Right lobe of liver (tissue), 6 donors: ENCODE data around the gene CERCAM. TPM values are rescaled to one million over a fixed set of nuclear protein-coding genes. Genes with fewer than 3 reads are reported as not detected.

Experiments
- ATAC-seq, 4 donors: fragments of 200-7000 bp; cut with Tn5 transposase; one replicate each; pipeline ENCODE4 v1.9.1; 2020; ENCODE audit warnings: mild to moderate bottlenecking in 4 of 4, moderate library complexity in 4 of 4
- DNase-seq, 3 donors: peaks; one replicate each; pipeline ENCODE4 v3.0.0-alpha.2; 2020
- H3K27ac ChIP-seq, 3 donors: fragments of 200-600 bp; one replicate each; pipeline ENCODE4 v1.8.0; 2022
- H3K27me3 ChIP-seq, 2 donors: fragments of 200-600 bp; one replicate each; pipeline ENCODE4 v1.8.0; 2022
- H3K36me3 ChIP-seq, 4 donors: fragments of 200-600 bp; sonication (generic) in 1 of 4; one replicate each; pipeline versions ENCODE4 v1.5.1 to v1.8.0; 2017 to 2022; ENCODE audit warnings: control low read depth in 1 of 4
- H3K4me1 ChIP-seq, 4 donors: fragments of 200-600 bp; sonication (generic) in 1 of 4; one replicate each; pipeline versions ENCODE4 v1.5.1 to v1.8.0; 2017 to 2022; ENCODE audit warnings: control low read depth in 1 of 4
- H3K4me3 ChIP-seq, 3 donors: fragments of 200-600 bp; one replicate each; pipeline ENCODE4 v1.8.0; 2022
- H3K9me3 ChIP-seq, 4 donors: fragments of 200-600 bp; sonication (generic) in 1 of 4; one replicate each; pipeline versions ENCODE4 v1.5.1 to v1.8.0; 2017 to 2022; ENCODE audit warnings: control low read depth in 1 of 4
- CTCF ChIP-seq, 4 donors: fragments of 200-600 bp in 3 of 4; fragments of 450-650 bp in 1 of 4; IDR thresholded peaks; one replicate each; pipeline versions ENCODE4 v1.5.1 to v1.8.0; 2016 to 2022; ENCODE audit warnings: antibody characterized with exemption in 4 of 4, mild to moderate bottlenecking in 2 of 4
- POLR2A ChIP-seq: fragments of 450-650 bp; IDR thresholded peaks from one replicate; pipeline ENCODE4 v1.6.1; 2017; ENCODE audit warnings: antibody characterized with exemption, mild to moderate bottlenecking
- WGBS: methylation state at CpG from one replicate; pipeline ENCODE4 v1.1.6; 2018; ENCODE audit warnings: low coverage, low lambda C conversion rate; ENCODE audit not compliant: insufficient coverage; ENCODE audit errors: missing lambda C conversion rate; 5-methylcytosine and 5-hydroxymethylcytosine counted together
- intact Hi-C, 2 donors: fragments of 100-400 bp; cut with DNase I; formaldehyde crosslinking; loops; one replicate each; pipeline versions ENCODE4 v1.11.2 to v1.14.1; 2022
- total RNA-seq, 6 experiments: library from RNA; depleted of rRNA in 2 of 6; stranded (reverse); fragments of >200 nt in 2 of 6; fragmentation: NEBNext Ultra II Directional in 3 of 6; extraction: Animal tissue kit (Norgen Biotek cat#: 25700) in 3 of 6; gene quantifications; one replicate each; pipeline versions ENCODE4 v1.1.0 to v1.2.4, GENCODE V29; 2016 to 2023
- donor health status: DM: no; HTN: yes; CAD: no.
- donor health status: DM: no; HTN: no; CAD: no.
- donor health status: DM: no; HTN: no; CAD: no.
- donor health status: DM: no; HTN: yes; CAD: no.
- donor health status: DM: no; HTN: yes; CAD: no.

Gene CERCAM
- total RNA-seq, 6 experiments from 2014 or later = 1.3 to 3.1 (median 2.2) TPM

DNA sequence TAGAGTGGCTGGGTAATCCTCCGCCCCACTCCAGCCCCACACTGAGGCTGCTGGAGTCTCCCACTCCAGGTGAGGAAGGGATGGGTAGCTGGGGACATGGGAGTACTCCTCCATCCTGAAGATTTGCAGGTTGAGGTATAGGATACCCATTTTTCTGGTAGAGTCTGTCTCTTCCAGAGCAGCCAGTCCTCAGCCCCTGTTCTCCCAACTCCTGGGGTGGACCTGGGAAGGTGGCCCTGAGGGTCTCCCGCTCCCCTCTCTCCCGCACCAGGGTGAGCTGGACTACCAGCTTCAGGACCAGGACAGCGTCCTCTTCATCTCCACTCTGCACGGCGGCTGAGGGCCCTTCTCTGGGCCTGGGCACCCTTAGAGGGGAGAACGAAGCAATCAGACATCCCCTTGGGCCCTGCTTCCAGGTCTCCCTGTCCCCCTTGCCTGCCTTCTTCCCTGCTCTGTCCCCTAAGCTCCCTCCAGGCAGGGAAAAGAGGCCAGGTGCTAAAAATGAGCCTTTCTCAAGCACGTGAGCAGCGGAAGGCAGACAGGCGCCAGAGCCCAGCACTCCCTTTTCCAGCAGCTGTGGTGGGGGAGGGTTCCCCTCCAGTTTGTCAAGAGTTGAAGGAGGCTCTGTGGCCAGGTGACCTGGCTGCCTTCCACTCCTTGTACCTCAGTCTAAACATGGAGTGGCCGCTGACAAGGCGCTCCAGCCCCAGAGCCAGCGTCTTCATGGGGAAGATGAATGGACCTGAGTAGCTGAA, 31.1 kb upstream of the CERCAM start:
- Histone ChIP-seq H3K36me3 (peaks cover 0 to 20% (median 13%) of the 10 kb centered on the region in 4 donors), H3K9me3 (no peaks in the 10 kb centered on the region), H3K4me3 (no peak overlapping the region), H3K27ac (no peak overlapping the region), H3K27me3 (no peaks in the 10 kb centered on the region), H3K4me1 (no peaks in the 10 kb centered on the region)
- no peak for DNase-seq
- no CpG with 5 or more reads among the region's 13 CpGs for WGBS
- intact Hi-C loops = no loop called here
- TF ChIP-seq CTCF (IDR thresholded peaks at IDR 0.05) = no peak
- no peak for TF ChIP-seq POLR2A
- no peak for ATAC-seq

DNA sequence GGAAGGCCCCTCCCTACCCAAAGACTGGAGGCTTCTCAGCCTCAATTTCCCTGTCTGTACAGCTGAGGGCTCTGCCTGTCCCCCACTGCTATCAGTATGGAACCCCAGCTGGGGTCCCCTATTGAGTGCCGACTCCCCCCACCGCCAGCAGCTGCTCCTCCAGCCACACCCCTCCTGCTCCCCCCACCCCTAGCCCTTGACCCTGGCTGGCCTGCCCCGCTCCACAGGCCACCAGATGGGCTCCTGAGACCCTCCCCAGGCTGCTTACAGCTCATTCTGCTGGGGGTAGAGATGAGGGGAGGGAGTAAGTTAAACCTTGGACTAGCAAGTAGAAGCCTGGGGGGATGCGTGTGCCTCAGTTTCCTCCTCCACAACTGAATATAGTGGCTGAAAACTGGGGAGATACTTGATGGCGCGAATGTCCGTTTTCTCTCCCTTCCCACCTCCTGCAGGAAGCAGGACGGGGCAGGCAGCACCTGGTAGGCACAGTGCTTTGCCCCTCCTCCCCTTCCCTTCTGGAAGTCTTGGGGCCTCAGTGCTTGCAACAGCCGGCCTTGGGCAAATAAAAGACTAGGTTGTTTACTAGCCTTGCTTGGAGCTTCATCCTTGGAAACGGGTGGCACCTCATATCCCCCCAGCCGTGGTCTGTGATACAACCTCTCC, 30.4 kb upstream of the CERCAM start:
- Histone ChIP-seq H3K4me1 (no peaks in the 10 kb centered on the region), H3K4me3 (no peak overlapping the region), H3K27ac (no peak overlapping the region), H3K27me3 (no peaks in the 10 kb centered on the region), H3K9me3 (no peaks in the 10 kb centered on the region), H3K36me3 (peaks cover 0 to 20% (median 13%) of the 10 kb centered on the region in 4 donors)
- ATAC-seq (no peak), DNase-seq (no peak)
- TF ChIP-seq POLR2A (no peak), CTCF (IDR thresholded peaks at IDR 0.05) (no peak)
- WGBS = 91% methylated on average over 6 of the region's 11 CpGs
- intact Hi-C loops = no loop called here

- no peaks in the 10 kb centered on the region for H3K27me3 ChIP-seq
- no peaks in the 10 kb centered on the region for H3K4me1 ChIP-seq
- H3K9me3 ChIP-seq = no peaks in the 10 kb centered on the region
- DNase-seq (no peak), ATAC-seq (no peak)
- peaks cover 0 to 20% (median 13%) of the 10 kb centered on the region in 4 donors for H3K36me3 ChIP-seq
- WGBS = 84% methylated on average over 4 of the region's 8 CpGs
- H3K27ac ChIP-seq = no peak overlapping the region
- intact Hi-C loops = no loop called here
- TF ChIP-seq CTCF (IDR thresholded peaks at IDR 0.05) (no peak), POLR2A (no peak)
- no peak overlapping the region for H3K4me3 ChIP-seq
Observed at GRCh38 chr9:128390813-128391711, 29.6 kb upstream of the CERCAM start.

- Histone ChIP-seq H3K4me3 (no peak overlapping the region), H3K36me3 (peaks cover 0 to 20% (median 12%) of the 10 kb centered on the region in 4 donors), H3K27ac (no peak overlapping the region), H3K4me1 (no peaks in the 10 kb centered on the region), H3K9me3 (no peaks in the 10 kb centered on the region), H3K27me3 (no peaks in the 10 kb centered on the region)
- TF ChIP-seq POLR2A = no peak
- TF ChIP-seq CTCF (IDR thresholded peaks at IDR 0.05) = no peak
- 85% methylated on average over 15 of the region's 21 CpGs for WGBS
- intact Hi-C loops = no loop called here
- DNase-seq = no peak
- ATAC-seq = no peak
Observed at GRCh38 chr9:128391956-128392301, 28.7 kb upstream of the CERCAM start.
